ENCODE data around the gene OTOP1.
"Not testable (repeated sequence)": the region's sequence is repeated elsewhere in the genome, so short reads cannot be mapped to it uniquely, and the experiment has no call there.

Gene OTOP1

DNA sequence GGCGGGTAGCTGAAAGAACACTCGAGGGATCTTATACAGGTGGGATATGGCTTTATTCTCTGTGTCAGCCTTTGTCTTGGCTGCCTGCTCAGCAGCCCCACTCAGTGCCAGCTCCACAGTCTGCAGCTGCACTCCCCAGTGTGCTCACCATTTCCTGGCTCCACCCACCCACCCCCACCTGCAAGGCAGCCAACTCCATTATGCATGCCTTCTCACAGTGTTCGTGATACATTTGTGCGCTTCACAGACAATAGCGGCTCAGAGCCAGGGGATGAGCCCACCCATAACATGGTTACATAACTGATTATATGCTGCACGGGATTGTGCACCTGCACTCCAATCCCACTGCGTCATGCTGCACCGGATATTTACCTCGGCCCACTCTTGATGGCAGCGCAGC, 30.1 kb upstream of the OTOP1 start:
- no peak overlapping the region for H3K9ac ChIP-seq (ENCODE audit: low read length)
- peaks cover 7% of the 10 kb centered on the region for H3K4me1 ChIP-seq (ENCODE audit: control insufficient read depth, insufficient read depth, low read length)
- DNase-seq (ENCODE audit: low read depth) = no peak
- H3K4me3 ChIP-seq (ENCODE audit: low read length) = no peak overlapping the region
- H3K9me3 ChIP-seq (ENCODE audit: control insufficient read depth, low read length) = no peaks in the 10 kb centered on the region
- H3K36me3 ChIP-seq (ENCODE audit: control insufficient read depth, insufficient read depth, low read length, severe bottlenecking) = no peaks in the 10 kb centered on the region
- peaks cover 37% of the 10 kb centered on the region for H3K27me3 ChIP-seq (replicated peaks; ENCODE audit: control insufficient read depth, insufficient read depth, low read length)

DNA sequence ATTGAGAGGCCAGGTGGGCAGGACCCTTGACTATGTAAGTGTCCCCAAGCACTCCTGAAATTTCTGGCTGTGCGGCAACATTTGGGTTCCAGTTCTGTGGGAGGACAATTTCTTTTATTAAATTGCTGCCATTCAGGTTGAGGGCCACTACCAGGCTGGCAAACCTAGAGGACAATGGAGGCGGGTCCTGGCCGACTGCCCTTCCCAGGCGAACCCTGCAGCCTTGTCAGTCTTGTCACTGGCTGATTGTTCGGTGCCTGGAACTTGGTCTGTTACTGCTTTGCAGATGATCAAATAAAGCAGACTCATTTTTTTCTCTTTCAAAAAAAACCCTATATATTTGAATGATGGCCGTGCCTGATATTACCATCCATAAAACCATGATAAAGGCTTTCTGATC, 27.9 kb upstream of the OTOP1 start:
- Histone ChIP-seq H3K36me3 (ENCODE audit: control insufficient read depth, insufficient read depth, low read length, severe bottlenecking) (no peaks in the 10 kb centered on the region), H3K4me3 (ENCODE audit: low read length) (no peak overlapping the region), H3K4me1 (ENCODE audit: control insufficient read depth, insufficient read depth, low read length) (peaks cover 5% of the 10 kb centered on the region), H3K9ac (ENCODE audit: low read length) (no peak overlapping the region), H3K27me3 (replicated peaks; ENCODE audit: control insufficient read depth, insufficient read depth, low read length) (peaks cover 36% of the 10 kb centered on the region), H3K9me3 (ENCODE audit: control insufficient read depth, low read length) (no peaks in the 10 kb centered on the region)
- no peak for DNase-seq (ENCODE audit: low read depth)

DNA sequence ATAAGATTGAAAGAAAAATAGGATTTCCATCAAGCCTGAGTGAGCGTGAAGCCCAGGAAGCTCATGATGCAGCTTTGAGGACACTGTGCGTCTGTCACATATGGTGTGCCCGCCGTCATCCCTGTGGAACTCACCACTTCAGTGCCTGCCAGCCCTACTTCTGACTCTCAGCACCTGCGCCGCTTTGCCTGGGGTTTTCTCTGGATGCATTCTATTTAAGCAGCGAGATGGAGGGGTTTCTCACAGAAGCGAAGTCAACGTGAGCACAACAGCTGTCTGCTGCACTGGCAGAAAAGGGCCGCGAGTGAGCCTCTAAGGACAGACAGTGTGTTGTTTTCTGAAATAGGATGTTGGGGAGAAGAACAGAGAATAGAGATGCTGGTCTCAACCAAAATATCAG, 27.5 kb upstream of the OTOP1 start:
- Histone ChIP-seq H3K36me3 (ENCODE audit: control insufficient read depth, insufficient read depth, low read length, severe bottlenecking) (no peaks in the 10 kb centered on the region), H3K4me1 (ENCODE audit: control insufficient read depth, insufficient read depth, low read length) (peaks cover under 1% of the 10 kb centered on the region), H3K9me3 (ENCODE audit: control insufficient read depth, low read length) (no peaks in the 10 kb centered on the region), H3K27me3 (replicated peaks; ENCODE audit: control insufficient read depth, insufficient read depth, low read length) (peaks cover 36% of the 10 kb centered on the region), H3K9ac (ENCODE audit: low read length) (no peak overlapping the region), H3K4me3 (ENCODE audit: low read length) (no peak overlapping the region)
- no peak for DNase-seq (ENCODE audit: low read depth)

GRCh38 chr4:4249866-4250265, 23.1 kb upstream of the OTOP1 start:
- no peak for DNase-seq (ENCODE audit: low read depth)
- Histone ChIP-seq H3K27me3 (replicated peaks; ENCODE audit: control insufficient read depth, insufficient read depth, low read length) (peaks cover 13% of the 10 kb centered on the region), H3K4me3 (ENCODE audit: low read length) (no peak overlapping the region), H3K4me1 (ENCODE audit: control insufficient read depth, insufficient read depth, low read length) (peaks cover 15% of the 10 kb centered on the region), H3K36me3 (ENCODE audit: control insufficient read depth, insufficient read depth, low read length, severe bottlenecking) (peaks cover 8% of the 10 kb centered on the region), H3K9me3 (ENCODE audit: control insufficient read depth, low read length) (no peaks in the 10 kb centered on the region), H3K9ac (ENCODE audit: low read length) (no peak overlapping the region)

DNA sequence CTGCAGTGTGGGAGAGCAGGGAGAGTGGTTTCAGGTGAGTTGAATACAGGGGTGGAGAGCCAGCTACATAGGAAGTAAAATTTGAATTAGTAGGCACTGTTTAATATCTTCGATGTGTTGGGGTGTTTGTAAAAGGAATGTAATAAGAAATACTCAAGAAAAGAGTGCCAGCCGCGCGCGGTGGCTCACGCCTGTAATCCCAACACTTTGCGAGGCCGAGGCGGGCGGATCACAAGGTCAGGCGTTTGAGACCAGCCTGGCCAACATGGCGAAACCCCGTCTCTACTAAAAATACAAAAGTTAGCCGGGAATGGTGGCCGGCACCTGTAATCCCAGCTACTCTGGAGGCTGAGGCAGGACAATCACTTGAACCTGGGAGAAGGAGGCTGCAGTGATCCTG, 22.6 kb upstream of the OTOP1 start:
- not testable (repeated sequence) for H3K9ac ChIP-seq (ENCODE audit: low read length); DNase-seq (ENCODE audit: low read depth); H3K4me3 ChIP-seq (ENCODE audit: low read length); H3K9me3 ChIP-seq (ENCODE audit: control insufficient read depth, low read length); H3K27me3 ChIP-seq (replicated peaks; ENCODE audit: control insufficient read depth, insufficient read depth, low read length)
- peaks cover 13% of the 10 kb centered on the region for H3K36me3 ChIP-seq (ENCODE audit: control insufficient read depth, insufficient read depth, low read length, severe bottlenecking)
- H3K4me1 ChIP-seq (ENCODE audit: control insufficient read depth, insufficient read depth, low read length) = peaks cover 15% of the 10 kb centered on the region

GRCh38 chr4:4248885-4249203, 22.1 kb upstream of the OTOP1 start:
- DNase-seq (ENCODE audit: low read depth) = no peak
- Histone ChIP-seq H3K36me3 (ENCODE audit: control insufficient read depth, insufficient read depth, low read length, severe bottlenecking) (peaks cover 18% of the 10 kb centered on the region), H3K4me3 (ENCODE audit: low read length) (peak overlapping the region; percentile 93), H3K4me1 (ENCODE audit: control insufficient read depth, insufficient read depth, low read length) (peaks cover 15% of the 10 kb centered on the region), H3K27me3 (replicated peaks; ENCODE audit: control insufficient read depth, insufficient read depth, low read length) (peaks cover 4% of the 10 kb centered on the region), H3K9ac (ENCODE audit: low read length) (peak overlapping the region; percentile 98), H3K9me3 (ENCODE audit: control insufficient read depth, low read length) (no peaks in the 10 kb centered on the region)

- Histone ChIP-seq H3K36me3 (ENCODE audit: control insufficient read depth, insufficient read depth, low read length, severe bottlenecking) (peaks cover 24% of the 10 kb centered on the region), H3K27me3 (replicated peaks; ENCODE audit: control insufficient read depth, insufficient read depth, low read length) (peaks cover 4% of the 10 kb centered on the region), H3K9me3 (ENCODE audit: control insufficient read depth, low read length) (no peaks in the 10 kb centered on the region), H3K4me3 (ENCODE audit: low read length) (peak within 1 kb of the TSS; percentile 93), H3K9ac (ENCODE audit: low read length) (peak within 1 kb of the TSS; percentile 98), H3K4me1 (ENCODE audit: control insufficient read depth, insufficient read depth, low read length) (peaks cover 15% of the 10 kb centered on the region)
- DNase-seq (ENCODE audit: low read depth) = peak; percentile 98
These were observed 21.5 kb upstream of the OTOP1 start, which contains the start of gene TMEM128 for GRCh38 chr4:4248029-4248884. Gene TMEM128, minus strand, starts transcription at chr4:4248223. Its CDS starts 21 bp downstream, at chr4:4248202.

GRCh38 chr4:4247696-4248028, 20.9 kb upstream of the OTOP1 start:
- H3K4me3 ChIP-seq (ENCODE audit: low read length) = peak overlapping the region; percentile 93
- no peaks in the 10 kb centered on the region for H3K9me3 ChIP-seq (ENCODE audit: control insufficient read depth, low read length)

GRCh38 chr4:4245172-4245571, 18.4 kb upstream of the OTOP1 start:
- Histone ChIP-seq H3K4me1 (ENCODE audit: control insufficient read depth, insufficient read depth, low read length) (peaks cover 15% of the 10 kb centered on the region), H3K4me3 (ENCODE audit: low read length) (no peak overlapping the region), H3K9ac (ENCODE audit: low read length) (no peak overlapping the region), H3K9me3 (ENCODE audit: control insufficient read depth, low read length) (no peaks in the 10 kb centered on the region), H3K27me3 (replicated peaks; ENCODE audit: control insufficient read depth, insufficient read depth, low read length) (no peaks in the 10 kb centered on the region), H3K36me3 (ENCODE audit: control insufficient read depth, insufficient read depth, low read length, severe bottlenecking) (peaks cover 44% of the 10 kb centered on the region)
- DNase-seq (ENCODE audit: low read depth) = no peak

More at GRCh38 chr4:4247696-4248028, 20.9 kb upstream of the OTOP1 start:
- no peak for DNase-seq (ENCODE audit: low read depth)
- H3K27me3 ChIP-seq (replicated peaks; ENCODE audit: control insufficient read depth, insufficient read depth, low read length) = peaks cover 4% of the 10 kb centered on the region
- H3K36me3 ChIP-seq (ENCODE audit: control insufficient read depth, insufficient read depth, low read length, severe bottlenecking) = peaks cover 24% of the 10 kb centered on the region
- peak overlapping the region; percentile 98 for H3K9ac ChIP-seq (ENCODE audit: low read length)
- peaks cover 15% of the 10 kb centered on the region for H3K4me1 ChIP-seq (ENCODE audit: control insufficient read depth, insufficient read depth, low read length)

- H3K9ac ChIP-seq (ENCODE audit: low read length); H3K27me3 ChIP-seq (replicated peaks; ENCODE audit: control insufficient read depth, insufficient read depth, low read length); H3K9me3 ChIP-seq (ENCODE audit: control insufficient read depth, low read length); H3K4me1 ChIP-seq (ENCODE audit: control insufficient read depth, insufficient read depth, low read length); DNase-seq (ENCODE audit: low read depth); H3K4me3 ChIP-seq (ENCODE audit: low read length): not testable (repeated sequence)
- peaks cover 70% of the 10 kb centered on the region for H3K36me3 ChIP-seq (ENCODE audit: control insufficient read depth, insufficient read depth, low read length, severe bottlenecking)
These were observed 12.8 kb upstream of the OTOP1 start for GRCh38 chr4:4239551-4239950.

DNA sequence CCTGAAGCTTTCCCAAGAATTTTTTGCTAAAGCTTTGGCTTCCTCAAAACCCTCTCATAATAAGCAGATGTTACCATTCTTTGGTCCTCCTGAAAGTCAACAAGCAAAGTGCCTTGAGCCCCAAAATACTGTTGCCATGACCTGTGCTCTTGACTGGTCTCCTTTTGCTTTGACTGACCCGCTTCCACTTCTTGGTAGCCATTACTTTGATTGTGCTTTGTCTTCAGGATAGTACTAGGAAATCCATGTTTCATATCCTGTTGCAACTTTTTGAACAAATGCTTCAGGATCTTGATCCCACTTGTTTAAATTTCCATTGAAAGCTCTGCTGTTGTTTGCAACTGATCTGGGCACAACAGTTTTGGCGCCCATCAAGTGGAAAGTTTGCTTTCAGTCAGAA, 6.9 kb upstream of the OTOP1 start:
- Histone ChIP-seq H3K9me3 (ENCODE audit: control insufficient read depth, low read length) (peaks cover 12% of the 10 kb centered on the region), H3K9ac (ENCODE audit: low read length) (no peak overlapping the region), H3K4me1 (ENCODE audit: control insufficient read depth, insufficient read depth, low read length) (no peaks in the 10 kb centered on the region), H3K36me3 (ENCODE audit: control insufficient read depth, insufficient read depth, low read length, severe bottlenecking) (peaks cover 21% of the 10 kb centered on the region), H3K27me3 (replicated peaks; ENCODE audit: control insufficient read depth, insufficient read depth, low read length) (peaks cover 5% of the 10 kb centered on the region), H3K4me3 (ENCODE audit: low read length) (no peak overlapping the region)
- DNase-seq (ENCODE audit: low read depth) = no peak

- no peak overlapping the region for H3K9ac ChIP-seq (ENCODE audit: low read length)
- H3K9me3 ChIP-seq (ENCODE audit: control insufficient read depth, low read length) = peaks cover 10% of the 10 kb centered on the region
- peaks cover 31% of the 10 kb centered on the region for H3K27me3 ChIP-seq (replicated peaks; ENCODE audit: control insufficient read depth, insufficient read depth, low read length)
These were observed 1.6 kb upstream of the OTOP1 start for GRCh38 chr4:4228356-4228668.

More at GRCh38 chr4:4228356-4228668, 1.6 kb upstream of the OTOP1 start:
- DNase-seq (ENCODE audit: low read depth) = no peak
- Histone ChIP-seq H3K36me3 (ENCODE audit: control insufficient read depth, insufficient read depth, low read length, severe bottlenecking) (no peaks in the 10 kb centered on the region), H3K4me1 (ENCODE audit: control insufficient read depth, insufficient read depth, low read length) (no peaks in the 10 kb centered on the region), H3K4me3 (ENCODE audit: low read length) (no peak overlapping the region)
